GM19452 (cell line): ENCODE data around the gene OR5A2.
"Not testable (repeated sequence)": the region's sequence is repeated elsewhere in the genome, so short reads cannot be mapped to it uniquely, and the experiment has no call there.

Experiments
- ATAC-seq: cut with Tn5 transposase; IDR thresholded peaks from one replicate; pipeline ENCODE4 v1.9.1; 2021; ENCODE audit not compliant: unreplicated experiment

OR5A2 gene, protein sequence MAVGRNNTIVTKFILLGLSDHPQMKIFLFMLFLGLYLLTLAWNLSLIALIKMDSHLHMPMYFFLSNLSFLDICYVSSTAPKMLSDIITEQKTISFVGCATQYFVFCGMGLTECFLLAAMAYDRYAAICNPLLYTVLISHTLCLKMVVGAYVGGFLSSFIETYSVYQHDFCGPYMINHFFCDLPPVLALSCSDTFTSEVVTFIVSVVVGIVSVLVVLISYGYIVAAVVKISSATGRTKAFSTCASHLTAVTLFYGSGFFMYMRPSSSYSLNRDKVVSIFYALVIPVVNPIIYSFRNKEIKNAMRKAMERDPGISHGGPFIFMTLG

GRCh38 chr11:59426361-59427067 lies at the start of gene OR5A2:
OR5A2 (minus strand) TSS chr11:59426413; CDS start chr11:59422953, 3,460 bp downstream.
- ATAC-seq = no peak

- ATAC-seq = no peak
These were observed 49.0 kb upstream of the OR5A2 start for GRCh38 chr11:59475176-59475575.

DNA sequence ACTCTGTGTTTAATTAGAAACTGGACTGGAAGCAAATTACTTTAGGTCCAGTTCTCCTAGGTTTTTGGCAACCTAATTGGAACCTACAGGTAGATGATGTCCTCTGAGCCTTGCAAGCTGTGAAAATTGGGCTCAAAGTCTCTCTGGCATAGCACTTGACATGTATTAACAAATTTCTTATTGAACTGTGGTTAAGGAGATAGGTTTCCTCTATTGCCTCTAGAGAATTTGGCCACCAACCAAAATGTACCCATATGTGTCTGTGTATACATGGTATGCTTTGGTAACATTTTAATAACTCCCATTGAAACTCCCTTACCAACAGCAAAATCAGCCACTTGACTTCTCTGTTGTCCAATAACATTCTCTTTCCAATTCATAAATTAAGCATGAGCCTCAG lies 46.8 kb upstream of the OR5A2 start, which contains the start of gene OR4D10:
Gene OR4D10, plus strand, starts transcription at position 301 of the 400 bp plus-strand sequence. CDS start 4,115 bp downstream, outside the sequence.
- ATAC-seq = no peak

- no peak for ATAC-seq
These were observed 37.0 kb upstream of the OR5A2 start for GRCh38 chr11:59463190-59463641.

DNA sequence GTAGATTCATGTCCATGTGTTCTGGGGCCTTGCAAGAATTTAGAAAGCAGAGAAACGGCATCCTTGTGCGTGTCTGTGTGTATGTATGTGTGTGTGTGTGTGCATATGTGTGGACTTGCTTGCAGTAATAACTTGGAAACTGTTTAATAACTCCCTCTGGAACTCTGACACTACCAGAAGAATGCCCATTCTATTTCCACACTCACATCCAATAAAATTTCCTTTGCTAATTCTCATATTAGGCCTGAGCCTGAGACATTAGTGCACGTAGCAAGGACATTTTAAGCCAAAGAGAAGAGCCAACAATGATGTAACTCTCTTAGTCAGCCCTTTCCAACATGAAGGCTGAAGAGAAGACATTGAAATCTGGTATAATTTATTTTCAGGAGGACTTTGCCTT lies 33.7 kb upstream of the OR5A2 start:
- no peak for ATAC-seq

DNA sequence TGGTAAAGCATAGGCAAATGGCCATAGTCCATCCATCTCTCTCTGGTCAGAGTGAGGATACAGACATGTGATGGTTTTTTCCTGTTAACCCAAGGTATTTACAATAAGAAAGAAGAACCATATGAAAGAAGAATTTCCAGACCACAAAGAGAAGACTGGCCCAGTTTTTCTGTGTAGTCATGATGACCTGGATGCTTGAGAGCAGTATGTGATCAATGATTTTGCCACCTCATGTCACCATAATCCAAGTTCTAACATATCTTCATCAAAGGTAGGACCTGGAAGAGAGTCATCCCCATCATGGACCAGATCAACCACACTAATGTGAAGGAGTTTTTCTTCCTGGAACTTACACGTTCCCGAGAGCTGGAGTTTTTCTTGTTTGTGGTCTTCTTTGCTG lies 30.4 kb upstream of the OR5A2 start, which contains the start of gene OR4D6:
Gene OR4D6, plus strand, starts transcription at position 301 of the 400 bp plus-strand sequence. Its CDS starts 0 bp downstream, at position 301.
- no peak for ATAC-seq

- no peak for ATAC-seq
These were observed 22.3 kb upstream of the OR5A2 start for GRCh38 chr11:59448484-59448883.

DNA sequence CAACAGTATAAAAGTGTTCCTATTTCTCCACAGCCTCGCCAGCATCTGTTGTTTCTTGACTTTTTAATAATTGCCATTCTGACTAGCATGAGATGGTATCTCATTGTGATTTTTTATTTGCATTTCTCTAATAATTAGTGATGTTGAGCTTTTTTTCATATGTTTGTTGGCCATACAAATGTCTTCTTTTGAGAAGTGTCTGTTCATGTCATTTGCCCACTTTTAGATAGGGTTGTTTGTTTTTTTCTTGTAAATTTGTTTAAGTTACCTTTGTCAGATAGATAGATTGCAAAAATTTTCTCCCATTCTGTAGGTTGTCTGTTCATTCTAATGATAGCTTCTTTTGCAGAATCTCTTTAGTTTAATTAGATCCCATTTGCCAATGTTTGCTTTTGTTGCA lies 19.4 kb upstream of the OR5A2 start:
- not testable (repeated sequence) for ATAC-seq

DNA sequence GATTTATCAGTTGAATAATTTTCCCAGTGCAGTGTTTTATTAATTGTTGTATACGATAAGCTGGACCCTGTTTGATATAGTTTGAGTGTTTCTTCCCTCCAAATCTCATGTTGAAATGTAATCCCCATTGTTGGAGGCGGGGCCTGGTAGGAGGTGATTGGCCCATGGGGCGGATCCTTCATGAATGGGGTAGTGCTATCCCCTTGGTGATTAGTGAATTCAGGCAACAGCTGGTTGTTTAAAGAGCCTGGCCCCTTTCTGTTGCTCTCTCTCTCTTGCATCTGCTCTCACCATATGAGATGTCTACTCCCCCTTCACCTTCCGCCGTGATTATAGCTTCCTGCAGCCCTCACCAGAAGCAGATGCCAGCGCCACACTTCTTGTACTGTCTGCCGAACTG lies 11.6 kb upstream of the OR5A2 start:
- no peak for ATAC-seq

DNA sequence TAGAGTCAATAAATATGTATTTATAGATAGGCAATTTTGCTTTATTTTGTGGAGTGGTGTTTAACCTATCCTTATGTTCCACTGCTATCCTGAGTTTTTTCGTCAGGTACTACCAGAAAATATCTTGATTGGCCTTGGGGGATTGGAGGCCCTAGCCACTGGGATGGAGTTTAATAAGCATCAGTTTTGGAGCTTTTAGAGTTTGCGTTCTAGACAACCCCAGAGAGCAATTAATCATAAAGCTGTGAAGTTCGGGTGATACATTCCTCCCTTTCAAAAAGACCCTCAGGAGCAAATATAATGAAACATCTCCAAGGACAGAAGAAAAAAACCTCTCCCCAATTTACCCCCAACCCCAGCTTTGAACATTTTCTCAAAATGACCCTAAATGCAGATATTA lies 10.0 kb upstream of the OR5A2 start, which contains the start of gene OR5A1:
Gene OR5A1, plus strand, starts transcription at position 301 of the 400 bp plus-strand sequence. CDS start 6,700 bp downstream, outside the sequence.
- no peak for ATAC-seq

DNA sequence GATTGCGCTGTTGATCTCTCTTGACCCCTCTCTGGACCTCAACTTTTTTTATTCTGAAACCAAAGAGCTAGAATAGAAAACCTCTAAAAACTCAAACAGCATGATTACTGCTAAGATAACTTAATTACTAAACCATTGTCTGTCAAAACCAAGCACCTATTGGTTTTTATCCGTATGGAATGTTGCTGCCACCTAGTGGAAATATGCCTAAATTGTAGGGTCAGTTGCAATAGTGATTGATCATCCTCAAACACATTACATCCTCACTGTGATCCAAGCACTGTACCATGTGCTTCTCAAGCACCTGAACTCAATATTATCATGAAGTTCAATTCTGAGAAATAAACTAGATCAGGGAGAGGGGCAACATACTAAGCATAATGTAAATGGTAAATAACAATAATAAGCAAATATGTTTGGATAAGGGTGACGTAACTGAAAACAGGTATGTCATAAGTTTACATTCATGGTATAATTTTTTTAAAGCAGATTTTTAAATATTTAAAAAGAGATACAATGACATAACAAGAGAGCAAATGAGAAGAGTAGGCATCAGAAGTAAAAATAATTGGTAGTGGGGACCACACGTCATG lies 3.8 kb upstream of the OR5A2 start:
- peak; percentile 81 for ATAC-seq

- ATAC-seq = no peak
These were observed 812 bp upstream of the OR5A2 start for GRCh38 chr11:59427068-59427382.

DNA sequence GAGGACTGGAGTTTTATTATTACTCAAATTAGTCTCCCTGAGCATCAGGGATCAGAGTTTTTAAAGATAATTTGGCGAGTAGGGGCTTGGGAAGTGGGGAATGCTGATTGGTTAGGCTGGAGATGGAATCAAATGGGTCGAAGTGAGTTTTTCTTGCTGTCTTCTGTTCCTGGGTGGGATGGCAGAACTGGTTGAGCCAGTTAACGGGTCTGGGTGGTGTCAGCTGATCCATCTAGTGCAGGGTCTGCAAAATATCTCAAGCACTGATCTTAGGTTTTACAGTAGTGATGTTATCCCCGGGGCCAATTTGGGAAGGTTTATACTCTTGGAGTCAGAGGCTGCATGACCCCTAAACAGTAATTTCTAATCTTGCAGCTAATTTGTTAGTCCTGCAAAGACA lies 1.1 kb downstream of the OR5A2 start:
- no peak for ATAC-seq

- ATAC-seq = no peak
These were observed 2.4 kb downstream of the OR5A2 start for GRCh38 chr11:59423835-59424234.

GRCh38 chr11:59418156-59418555 lies 8.1 kb downstream of the OR5A2 start:
- no peak for ATAC-seq

DNA sequence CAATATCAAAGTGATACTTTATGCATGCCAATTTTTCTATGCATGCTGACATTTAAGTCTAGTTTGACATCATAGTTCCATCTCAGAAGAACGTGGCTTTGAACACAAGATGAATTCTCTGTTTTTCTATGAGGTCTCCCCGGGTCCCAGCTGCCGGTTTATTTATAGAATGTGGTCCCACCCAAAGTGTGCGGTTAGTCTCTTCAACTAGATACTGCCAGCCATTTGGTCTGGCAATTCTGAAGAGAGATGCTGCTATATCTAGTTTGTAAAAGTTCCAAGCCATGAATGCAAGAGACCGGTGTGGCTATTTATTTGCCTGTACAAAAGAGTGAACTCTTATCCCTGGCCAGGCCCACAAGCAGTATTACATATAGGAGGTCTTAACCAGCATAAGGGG lies 9.2 kb downstream of the OR5A2 start:
- no peak for ATAC-seq

GRCh38 chr11:59416613-59417012 lies 9.6 kb downstream of the OR5A2 start:
- no peak for ATAC-seq

DNA sequence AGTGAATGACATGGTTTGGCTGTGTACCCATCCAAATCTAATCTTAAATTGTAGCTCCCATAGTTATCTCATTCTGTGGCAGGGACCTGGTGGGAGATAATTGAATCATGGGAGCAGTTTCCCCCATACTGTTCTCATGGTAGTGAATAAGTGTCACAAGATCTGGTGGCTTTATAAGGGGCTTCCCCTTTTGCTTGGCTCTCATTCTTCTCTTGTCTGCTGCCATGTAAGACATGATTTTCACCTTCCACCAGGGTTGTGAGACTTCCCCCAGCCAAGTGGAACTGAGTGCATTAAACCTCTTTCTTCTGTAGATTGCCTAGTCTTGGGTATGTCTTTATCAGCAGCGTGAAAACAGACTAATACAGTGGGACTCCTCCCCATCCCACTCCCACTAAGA lies 11.1 kb downstream of the OR5A2 start:
- ATAC-seq = no peak

- ATAC-seq = no peak
These were observed 12.6 kb downstream of the OR5A2 start for GRCh38 chr11:59413646-59414045.

GRCh38 chr11:59403546-59403945 lies 22.7 kb downstream of the OR5A2 start:
- no peak for ATAC-seq

DNA sequence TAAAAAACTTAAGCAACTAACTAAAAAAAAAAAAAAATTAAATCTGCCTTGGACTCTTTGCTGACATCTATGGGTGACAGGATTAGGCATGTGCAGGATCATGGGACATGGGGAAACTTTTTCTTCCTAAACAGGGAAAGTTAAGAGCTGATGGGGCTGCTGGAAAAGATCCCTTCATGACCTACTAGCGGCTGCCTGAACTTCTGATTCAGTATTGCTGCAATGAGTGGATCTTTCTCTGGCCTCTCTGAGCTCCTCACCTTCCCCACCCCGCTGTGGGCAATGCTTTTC lies 25.0 kb downstream of the OR5A2 start:
- no peak for ATAC-seq
